ENCODE data around the gene NTM.

DNA sequence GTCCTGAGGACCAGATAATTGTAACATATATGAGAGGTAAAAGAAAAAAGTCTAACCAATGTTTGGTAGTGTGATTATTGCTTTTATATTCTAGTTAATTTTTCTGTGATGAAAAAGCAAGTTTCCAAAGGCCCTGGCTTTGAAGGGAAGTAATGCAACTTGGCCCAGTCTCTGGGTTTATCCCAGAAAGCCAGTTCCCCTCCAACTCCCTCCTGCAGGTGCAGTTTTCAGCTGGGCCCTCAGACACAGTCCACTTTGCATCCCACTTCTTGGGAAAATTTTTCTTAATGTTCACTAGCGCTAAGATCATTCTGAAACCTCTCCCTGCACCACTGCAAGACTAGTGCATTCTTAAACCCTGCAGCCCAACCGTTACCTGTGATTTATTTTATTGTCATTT, 586.8 kb downstream of the NTM start:
- TF ChIP-seq, protein P1, sequence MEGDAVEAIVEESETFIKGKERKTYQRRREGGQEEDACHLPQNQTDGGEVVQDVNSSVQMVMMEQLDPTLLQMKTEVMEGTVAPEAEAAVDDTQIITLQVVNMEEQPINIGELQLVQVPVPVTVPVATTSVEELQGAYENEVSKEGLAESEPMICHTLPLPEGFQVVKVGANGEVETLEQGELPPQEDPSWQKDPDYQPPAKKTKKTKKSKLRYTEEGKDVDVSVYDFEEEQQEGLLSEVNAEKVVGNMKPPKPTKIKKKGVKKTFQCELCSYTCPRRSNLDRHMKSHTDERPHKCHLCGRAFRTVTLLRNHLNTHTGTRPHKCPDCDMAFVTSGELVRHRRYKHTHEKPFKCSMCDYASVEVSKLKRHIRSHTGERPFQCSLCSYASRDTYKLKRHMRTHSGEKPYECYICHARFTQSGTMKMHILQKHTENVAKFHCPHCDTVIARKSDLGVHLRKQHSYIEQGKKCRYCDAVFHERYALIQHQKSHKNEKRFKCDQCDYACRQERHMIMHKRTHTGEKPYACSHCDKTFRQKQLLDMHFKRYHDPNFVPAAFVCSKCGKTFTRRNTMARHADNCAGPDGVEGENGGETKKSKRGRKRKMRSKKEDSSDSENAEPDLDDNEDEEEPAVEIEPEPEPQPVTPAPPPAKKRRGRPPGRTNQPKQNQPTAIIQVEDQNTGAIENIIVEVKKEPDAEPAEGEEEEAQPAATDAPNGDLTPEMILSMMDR (conservative IDR thresholded peaks at IDR 0.05 in 1 of 2, IDR thresholded peaks at IDR 0.05 in 1 of 2; ENCODE audit: low read depth in 1 of 2, low read length in 2 of 2), result no peak
- no peak for TF ChIP-seq EZH2 (IDR thresholded peaks at IDR 0.05; ENCODE audit: low read length, missing control alignments)
